Endodermal cell (in vitro differentiated cells): ENCODE results near the gene NPEPPS. TPM values are rescaled to one million over a fixed set of nuclear protein-coding genes. Genes with fewer than 3 reads are reported as not detected.
"Not testable (repeated sequence)": the region's sequence is repeated elsewhere in the genome, so short reads cannot be mapped to it uniquely, and the experiment has no call there.

Experiments
- DNase-seq: peaks from one replicate; pipeline ENCODE4 v3.0.0-alpha.2; 2017
- H3K27ac ChIP-seq: 2 replicates; pipeline ENCODE4 v1.5.1; 2013; ENCODE audit warnings: mild to moderate bottlenecking, low read depth, low read length, moderate library complexity
- H3K27me3 ChIP-seq: 2 replicates; pipeline ENCODE4 v1.6.1; 2013; ENCODE audit warnings: mild to moderate bottlenecking, low read length, moderate library complexity; ENCODE audit not compliant: insufficient read depth, control insufficient read depth, poor library complexity, severe bottlenecking
- H3K36me3 ChIP-seq: 2 replicates; pipeline ENCODE4 v1.7.0; 2013; ENCODE audit warnings: mild to moderate bottlenecking, low read length, moderate library complexity; ENCODE audit not compliant: control insufficient read depth, insufficient read depth
- H3K4me1 ChIP-seq: one replicate; pipeline ENCODE4 v1.7.0; 2013; ENCODE audit warnings: low read length; ENCODE audit not compliant: control insufficient read depth, insufficient read depth
- H3K4me3 ChIP-seq: 2 replicates; pipeline ENCODE4 v1.5.1; 2013; ENCODE audit warnings: mild to moderate bottlenecking, low read length, moderate library complexity
- H3K9ac ChIP-seq: 2 replicates; pipeline ENCODE4 v1.6.1; 2013; ENCODE audit warnings: mild to moderate bottlenecking, low read length, moderate library complexity; ENCODE audit not compliant: poor library complexity, severe bottlenecking; ENCODE audit errors: extremely low read depth
- H3K9me3 ChIP-seq: 2 replicates; pipeline ENCODE4 v1.6.1; 2013; ENCODE audit warnings: mild to moderate bottlenecking, low read length, moderate library complexity; ENCODE audit not compliant: control insufficient read depth
- H3K27ac Mint-ChIP-seq: 2 replicates; pipeline ENCODE4 v1.8.0; 2020; ENCODE audit warnings: mixed read lengths
- H3K27me3 Mint-ChIP-seq: 2 replicates; pipeline ENCODE4 v1.8.0; 2021; ENCODE audit warnings: mild to moderate bottlenecking, mixed read lengths; ENCODE audit not compliant: insufficient read depth
- H3K36me3 Mint-ChIP-seq: 2 replicates; pipeline ENCODE4 v1.8.0; 2020; ENCODE audit warnings: low read depth, mixed read lengths
- H3K4me1 Mint-ChIP-seq: 2 replicates; pipeline ENCODE4 v1.8.0; 2020; ENCODE audit warnings: mixed read lengths
- H3K4me3 Mint-ChIP-seq: 2 replicates; pipeline ENCODE4 v1.8.0; 2020; ENCODE audit warnings: mild to moderate bottlenecking, moderate library complexity, mixed read lengths
- H3K9me3 Mint-ChIP-seq: 2 replicates; pipeline ENCODE4 v1.8.0; 2020; ENCODE audit warnings: mild to moderate bottlenecking, mixed read lengths
- WGBS, 2 experiments: methylation state at CpG; one replicate each; pipeline versions ENCODE4 v1.1.5 to v1.1.7; 2013; ENCODE audit warnings: missing lambda C conversion rate in 2 of 2, mixed read lengths in 1 of 2; ENCODE audit not compliant: insufficient coverage in 1 of 2, insufficient read length in 1 of 2; 5-methylcytosine and 5-hydroxymethylcytosine counted together
- long read RNA-seq, 4 experiments: library from polyadenylated mRNA in 2 of 4; library from RNA in 1 of 4; library from capped mRNA in 1 of 4; stranded (forward) in 3 of 4; unstranded in 1 of 4; transcript quantifications; one replicate each; pipeline ENCODE4 v2.0.0, GENCODE V29; 2020 to 2021; ENCODE audit warnings: inconsistent platforms in 1 of 4
- polyA plus RNA-seq, 2 experiments: library from polyadenylated mRNA; stranded (reverse); fragments of 50-300 nt; gene quantifications; one replicate each; pipeline ENCODE4 v1.2.3, GENCODE V29; 2013
- total RNA-seq, 2 donors: library from RNA; stranded (reverse); fragmentation: NEBNext Ultra II Directional in 1 of 2; extraction: Animal tissue kit (Norgen Biotek cat#: 25700) in 1 of 2; gene quantifications; 2 replicates in 1 of 2; 3 replicates in 1 of 2; pipeline ENCODE4 v1.2.1, GENCODE V29; 2021

The NPEPPS gene
- total RNA-seq, result 100 to 1,000 TPM; 178 to 194 TPM
- 113 TPM for polyA plus RNA-seq (2013, experiment 1 of 2)
- polyA plus RNA-seq (2013, experiment 2 of 2), result 112 TPM
- long read RNA-seq, experiment 1, full-length matches to known transcripts, result 9 of 50 reads
- long read RNA-seq, experiment 1, partial matches to known transcripts, result 11 of 50 reads
- long read RNA-seq, experiment 1, other reads (novel, unspliced or antisense), result 30 of 50 reads
- long read RNA-seq, experiment 2, full-length matches to known transcripts, result 169 of 263 reads
- long read RNA-seq, experiment 2, partial matches to known transcripts, result 36 of 263 reads
- long read RNA-seq, experiment 2, other reads (novel, unspliced or antisense), result 58 of 263 reads
- long read RNA-seq, experiment 3, full-length matches to known transcripts, result 794 of 954 reads
- long read RNA-seq, experiment 3, partial matches to known transcripts, result 46 of 954 reads
- long read RNA-seq, experiment 3, other reads (novel, unspliced or antisense), result 114 of 954 reads
- long read RNA-seq, experiment 4, full-length matches to known transcripts, result 10 of 21 reads
- long read RNA-seq, experiment 4, partial matches to known transcripts, result 6 of 21 reads
- long read RNA-seq, experiment 4, other reads (novel, unspliced or antisense), result 5 of 21 reads

- H3K4me1 ChIP-seq, H3K27me3 Mint-ChIP-seq, H3K9me3 Mint-ChIP-seq, H3K4me1 Mint-ChIP-seq, H3K9me3 ChIP-seq, H3K27me3 ChIP-seq, H3K36me3 ChIP-seq, H3K36me3 Mint-ChIP-seq: not testable (repeated sequence)
- DNase-seq, result peak; percentile 96
- H3K27ac ChIP-seq, result peak within 1 kb of the TSS; percentile 49
- H3K9ac ChIP-seq, result peak within 1 kb of the TSS; percentile 34
- Mint-ChIP-seq H3K27ac (peak within 1 kb of the TSS; percentile 97), H3K4me3 (peak within 1 kb of the TSS; percentile 88)
- 20 to 86% methylated on average over 9 to 45 of the region's 60 CpGs for WGBS, 2 experiments
- peak within 1 kb of the TSS; percentile 85 for H3K4me3 ChIP-seq
Observed at GRCh38 chr17:47530557-47531232, at the start of gene NPEPPS. Gene NPEPPS, plus strand, starts transcription at chr17:47531108. Its CDS starts 193 bp downstream, at chr17:47531301.

GRCh38 chr17:47491841-47492212, 39.1 kb upstream of the NPEPPS start:
- H3K27ac ChIP-seq, H3K27me3 ChIP-seq, H3K4me1 Mint-ChIP-seq, H3K4me1 ChIP-seq, H3K27me3 Mint-ChIP-seq, H3K36me3 ChIP-seq, DNase-seq, H3K9me3 Mint-ChIP-seq, H3K9me3 ChIP-seq: not testable (repeated sequence)
- H3K36me3 Mint-ChIP-seq, result peaks cover 14% of the 10 kb centered on the region
- Histone ChIP-seq H3K9ac (peak overlapping the region; percentile 80), H3K4me3 (peak overlapping the region; percentile 85)
- H3K4me3 Mint-ChIP-seq, result peak overlapping the region; percentile 91
- WGBS, 2 experiments, result 0 to 11% methylated on average over 1 to 13 of the region's 15 CpGs
- H3K27ac Mint-ChIP-seq, result peak overlapping the region; percentile 99

- not testable (repeated sequence) for H3K9me3 ChIP-seq, H3K9me3 Mint-ChIP-seq, H3K27ac Mint-ChIP-seq, H3K36me3 Mint-ChIP-seq, H3K4me3 ChIP-seq, H3K27me3 ChIP-seq, H3K9ac ChIP-seq, H3K4me3 Mint-ChIP-seq, H3K4me1 Mint-ChIP-seq, H3K27me3 Mint-ChIP-seq, H3K4me1 ChIP-seq, H3K36me3 ChIP-seq, H3K27ac ChIP-seq
- WGBS, 2 experiments, result no CpG with 5 or more reads among the region's 1 CpG
- peak; percentile 20 for DNase-seq
Observed at GRCh38 chr17:47499074-47499473, 31.8 kb upstream of the NPEPPS start.

- H3K9ac ChIP-seq, H3K9me3 Mint-ChIP-seq, H3K36me3 Mint-ChIP-seq, H3K36me3 ChIP-seq, H3K9me3 ChIP-seq, H3K4me3 Mint-ChIP-seq, H3K4me1 Mint-ChIP-seq, H3K27ac ChIP-seq, DNase-seq, H3K27ac Mint-ChIP-seq, H3K4me1 ChIP-seq, H3K27me3 Mint-ChIP-seq, H3K4me3 ChIP-seq, H3K27me3 ChIP-seq: not testable (repeated sequence)
- WGBS, 2 experiments, result 90 to 95% methylated on average over 2 to 4 of the region's 4 CpGs
Observed at GRCh38 chr17:47499494-47499893, 31.4 kb upstream of the NPEPPS start.
